ENCODE data around the gene RABEP2.

- TF ChIP-seq POLR2AphosphoS5 (IDR thresholded peaks at IDR 0.05) (no peak), CTCF (IDR thresholded peaks at IDR 0.05 in 8 of 11, conservative IDR thresholded peaks at IDR 0.05 in 3 of 11) (no peak), POLR2A (IDR thresholded peaks at IDR 0.05) (no peak)
Measured at GRCh38 chr16:28930203-28930602, 5.2 kb upstream of the RABEP2 start.
